Esophagus muscularis mucosa (tissue), 4 donors: ENCODE measurements around the gene CD46. TPM values are rescaled to one million over a fixed set of nuclear protein-coding genes. Genes with fewer than 3 reads are reported as not detected.

Source experiments
- DNase-seq: peaks from one replicate; pipeline ENCODE4 v3.0.0-alpha.2; 2017; ENCODE audit errors: extremely low spot score
- H3K27ac ChIP-seq, 4 donors: fragments of 200-600 bp; sonication (generic); replicated peaks in 1 of 4; 1 replicate in 3 of 4; 2 replicates in 1 of 4; pipeline ENCODE4 v1.5.1; 2016 to 2019; ENCODE audit warnings: mild to moderate bottlenecking in 1 of 4
- H3K27me3 ChIP-seq, 4 donors: fragments of 200-600 bp; sonication (generic); one replicate each; pipeline versions ENCODE4 v1.5.1 to v1.6.0; 2016 to 2019
- H3K36me3 ChIP-seq, 4 donors: fragments of 200-600 bp; sonication (generic); one replicate each; pipeline ENCODE4 v1.5.1; 2016 to 2019
- H3K4me1 ChIP-seq, 4 donors: fragments of 200-600 bp; sonication (generic); one replicate each; pipeline ENCODE4 v1.5.1; 2016 to 2019
- H3K4me3 ChIP-seq, 4 donors: fragments of 200-600 bp; sonication (generic); 1 replicate in 2 of 4; 2 replicates in 2 of 4; pipeline ENCODE4 v1.5.1; 2016 to 2019; ENCODE audit warnings: mild to moderate bottlenecking in 4 of 4, moderate library complexity in 1 of 4
- H3K9me3 ChIP-seq, 4 donors: fragments of 200-600 bp; sonication (generic); 1 replicate in 3 of 4; 2 replicates in 1 of 4; pipeline ENCODE4 v1.5.1; 2016 to 2019
- EP300 ChIP-seq: sonication (generic); formaldehyde crosslinking; IDR thresholded peaks from one replicate; pipeline ENCODE4 v1.6.1; 2017; ENCODE audit warnings: antibody characterized with exemption
- POLR2A ChIP-seq: fragments of 450-650 bp; IDR thresholded peaks from one replicate; pipeline ENCODE4 v1.6.1; 2017; ENCODE audit warnings: antibody characterized with exemption, moderate library complexity, mild to moderate bottlenecking, low read depth
- POLR2AphosphoS5 ChIP-seq, 2 donors: sonication (generic); formaldehyde crosslinking; IDR thresholded peaks; one replicate each; pipeline ENCODE4 v1.6.1; 2017; ENCODE audit warnings: antibody characterized with exemption in 2 of 2
- WGBS: methylation state at CpG from one replicate; pipeline ENCODE4 v1.1.5; 2018; 5-methylcytosine and 5-hydroxymethylcytosine counted together
- intact Hi-C: fragments of 100-400 bp; cut with DNase I; formaldehyde crosslinking; loops from one replicate; pipeline ENCODE4 v1.15.1; 2023
- total RNA-seq, 4 donors: library from RNA; depleted of rRNA; stranded (reverse); fragments of >200 nt; gene quantifications; one replicate each; pipeline versions ENCODE4 v1.1.0 to v1.2.1, GENCODE V29; 2016
- TF ChIP-seq, protein P1 (sequence below), 3 experiments: fragments of 200-600 bp in 2 of 3; fragments of 450-650 bp in 1 of 3; sonication (generic) in 2 of 3; IDR thresholded peaks; one replicate each; pipeline ENCODE4 v1.5.1; 2017 to 2019; ENCODE audit warnings: antibody characterized with exemption in 3 of 3, mild to moderate bottlenecking in 2 of 3, moderate library complexity in 1 of 3

Gene CD46
- total RNA-seq, 4 donors from 2014 or later = 65.6 to 86.4 (median 69.2) TPM

DNA sequence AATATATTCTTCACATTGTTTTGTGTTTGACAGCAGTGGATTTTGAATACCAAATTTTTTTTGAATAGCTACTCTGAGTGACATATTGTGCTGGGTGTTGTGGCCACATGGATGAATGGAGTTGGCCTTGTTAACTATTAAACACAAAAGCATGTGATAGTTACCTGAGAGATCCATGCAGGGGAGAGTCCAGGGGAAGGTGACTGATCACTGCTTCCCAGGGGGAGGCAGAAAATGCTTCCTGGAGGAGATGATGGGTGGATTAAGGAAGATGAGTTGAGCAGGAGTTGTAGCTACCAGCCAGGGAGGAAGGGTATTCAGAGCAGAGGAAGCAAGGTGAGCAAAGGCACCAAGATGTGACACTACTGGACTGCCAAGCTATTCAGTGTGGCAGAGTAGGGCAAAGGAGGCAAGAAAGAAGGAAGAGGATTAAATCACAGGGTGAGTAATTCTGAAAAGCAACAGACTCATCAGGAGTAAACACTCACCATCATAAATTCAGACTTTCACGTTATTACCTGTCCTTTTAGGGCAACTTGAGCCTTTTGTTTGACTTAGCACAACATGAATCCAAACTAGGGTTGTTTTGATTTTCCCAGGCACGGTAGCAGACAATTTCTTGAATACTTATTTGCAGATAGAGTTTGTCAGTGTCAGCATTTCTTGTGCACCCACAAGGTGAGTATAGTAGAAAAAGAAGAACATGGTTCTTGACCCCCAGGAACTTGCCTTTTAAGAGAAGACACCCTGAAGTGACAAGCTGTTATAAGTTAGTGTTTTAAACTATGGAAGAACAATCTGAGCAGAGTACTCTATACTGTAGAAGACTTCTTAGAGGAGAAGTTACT is 4.2 kb downstream of the CD46 start:
- 62% methylated on average over 2 of the region's 2 CpGs for WGBS
- no peak overlapping the region for H3K27ac ChIP-seq

DNA sequence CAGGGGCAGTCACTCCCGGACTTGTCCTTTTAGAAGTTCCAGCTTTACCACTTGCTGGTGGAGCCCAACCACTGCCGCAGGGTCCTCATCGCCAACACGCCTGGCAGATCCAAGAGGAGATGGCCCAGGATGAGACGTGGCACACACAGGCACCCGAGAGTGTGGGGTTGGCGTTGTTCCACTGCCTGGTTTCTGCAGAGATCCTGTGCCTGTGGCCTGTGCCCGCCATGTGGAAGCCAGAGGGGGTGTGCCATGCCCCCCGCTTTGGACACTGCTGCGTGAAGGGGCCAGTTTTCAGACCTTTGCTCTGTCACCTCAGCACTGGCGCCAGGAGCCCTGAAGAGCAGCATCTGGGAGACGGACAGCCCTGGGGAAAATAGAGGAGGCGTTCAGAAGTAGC is 10.8 kb downstream of the CD46 start:
- no peak overlapping the region for H3K27ac ChIP-seq
- no peaks in the 10 kb centered on the region for H3K4me1 ChIP-seq
- no peak for DNase-seq
- peaks cover 21 to 91% (median 76%) of the 10 kb centered on the region in 4 donors for H3K36me3 ChIP-seq
- TF ChIP-seq EP300 = no peak
- TF ChIP-seq POLR2AphosphoS5 (IDR thresholded peaks at IDR 0.05) = no peak
- TF ChIP-seq, protein P1, sequence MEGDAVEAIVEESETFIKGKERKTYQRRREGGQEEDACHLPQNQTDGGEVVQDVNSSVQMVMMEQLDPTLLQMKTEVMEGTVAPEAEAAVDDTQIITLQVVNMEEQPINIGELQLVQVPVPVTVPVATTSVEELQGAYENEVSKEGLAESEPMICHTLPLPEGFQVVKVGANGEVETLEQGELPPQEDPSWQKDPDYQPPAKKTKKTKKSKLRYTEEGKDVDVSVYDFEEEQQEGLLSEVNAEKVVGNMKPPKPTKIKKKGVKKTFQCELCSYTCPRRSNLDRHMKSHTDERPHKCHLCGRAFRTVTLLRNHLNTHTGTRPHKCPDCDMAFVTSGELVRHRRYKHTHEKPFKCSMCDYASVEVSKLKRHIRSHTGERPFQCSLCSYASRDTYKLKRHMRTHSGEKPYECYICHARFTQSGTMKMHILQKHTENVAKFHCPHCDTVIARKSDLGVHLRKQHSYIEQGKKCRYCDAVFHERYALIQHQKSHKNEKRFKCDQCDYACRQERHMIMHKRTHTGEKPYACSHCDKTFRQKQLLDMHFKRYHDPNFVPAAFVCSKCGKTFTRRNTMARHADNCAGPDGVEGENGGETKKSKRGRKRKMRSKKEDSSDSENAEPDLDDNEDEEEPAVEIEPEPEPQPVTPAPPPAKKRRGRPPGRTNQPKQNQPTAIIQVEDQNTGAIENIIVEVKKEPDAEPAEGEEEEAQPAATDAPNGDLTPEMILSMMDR (IDR thresholded peaks at IDR 0.05) = no peak
- TF ChIP-seq POLR2A = no peak
- H3K4me3 ChIP-seq = no peak overlapping the region
- no peaks in the 10 kb centered on the region for H3K9me3 ChIP-seq
- 96% methylated on average over 9 of the region's 13 CpGs for WGBS
- no peaks in the 10 kb centered on the region for H3K27me3 ChIP-seq
- intact Hi-C loops = no loop called here

More for the DNA sequence above, 4.2 kb downstream of the CD46 start:
- Histone ChIP-seq H3K4me1 (peaks cover 35 to 43% (median 38%) of the 10 kb centered on the region in 4 donors), H3K4me3 (no peak overlapping the region), H3K36me3 (peaks cover 15 to 42% (median 34%) of the 10 kb centered on the region in 4 donors), H3K9me3 (no peaks in the 10 kb centered on the region), H3K27me3 (no peaks in the 10 kb centered on the region)
- TF ChIP-seq POLR2AphosphoS5 (IDR thresholded peaks at IDR 0.05) = no peak
- TF ChIP-seq, protein P1 (IDR thresholded peaks at IDR 0.05) = no peak
- DNase-seq = no peak
- intact Hi-C loops = no loop called here

DNA sequence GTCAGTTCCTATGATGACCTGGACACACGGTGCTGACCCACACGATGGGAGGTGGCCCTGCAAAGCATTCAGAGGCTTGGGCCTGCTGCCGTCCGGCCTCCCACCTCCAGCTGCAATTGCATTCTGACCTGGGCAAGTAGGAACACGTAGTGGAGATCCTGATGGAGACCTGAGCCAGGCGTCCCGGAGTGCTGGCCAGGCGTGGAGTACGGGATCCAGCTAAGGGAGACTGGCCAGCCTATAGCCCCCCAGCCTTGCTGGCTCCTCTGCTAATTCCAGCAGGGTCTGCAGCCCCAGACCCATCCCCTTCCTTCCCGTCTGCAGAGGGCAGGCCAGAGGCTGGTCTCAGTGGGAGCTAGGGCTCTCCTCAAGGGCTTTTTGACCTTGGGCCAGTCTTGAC is 11.2 kb downstream of the CD46 start:
- no peak for DNase-seq
- H3K4me1 ChIP-seq = no peaks in the 10 kb centered on the region
- WGBS = 89% methylated on average over 10 of the region's 10 CpGs
- no peaks in the 10 kb centered on the region for H3K27me3 ChIP-seq
- intact Hi-C loops = no loop called here
- no peak overlapping the region for H3K4me3 ChIP-seq
- no peak overlapping the region for H3K27ac ChIP-seq
- no peaks in the 10 kb centered on the region for H3K9me3 ChIP-seq
- TF ChIP-seq POLR2AphosphoS5 (IDR thresholded peaks at IDR 0.05) (no peak), EP300 (no peak), POLR2A (no peak)
- TF ChIP-seq, protein P1 (IDR thresholded peaks at IDR 0.05) = no peak
- peaks cover 18 to 87% (median 74%) of the 10 kb centered on the region in 4 donors for H3K36me3 ChIP-seq

DNA sequence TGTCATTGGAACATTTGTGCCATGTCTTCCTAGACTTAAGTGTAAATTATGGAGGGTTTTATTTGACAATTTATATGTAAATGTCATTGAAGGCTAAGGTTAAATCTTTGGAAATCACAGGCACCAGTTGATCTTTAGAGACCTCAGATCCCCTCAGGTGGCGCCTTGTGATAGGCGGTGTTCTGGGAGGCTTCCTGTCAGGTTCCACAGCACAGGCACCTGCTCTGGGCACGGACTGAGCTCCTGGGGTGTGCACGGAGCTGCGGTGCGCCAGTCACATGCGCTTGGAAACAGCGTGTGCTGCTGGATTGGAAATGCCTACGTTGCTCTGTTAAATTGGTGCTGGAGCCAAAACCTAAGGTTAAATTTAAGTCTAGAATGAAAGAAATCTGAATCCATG is 12.1 kb downstream of the CD46 start:
- no peaks in the 10 kb centered on the region for H3K4me1 ChIP-seq
- H3K9me3 ChIP-seq = no peaks in the 10 kb centered on the region
- no peak overlapping the region for H3K4me3 ChIP-seq
- DNase-seq = no peak
- H3K27me3 ChIP-seq = no peaks in the 10 kb centered on the region
- intact Hi-C loops = no loop called here
- WGBS = 83% methylated on average over 9 of the region's 9 CpGs
- TF ChIP-seq EP300 (no peak), POLR2A (no peak), POLR2AphosphoS5 (IDR thresholded peaks at IDR 0.05) (no peak)
- TF ChIP-seq, protein P1 (IDR thresholded peaks at IDR 0.05) = no peak
- H3K27ac ChIP-seq = no peak overlapping the region
- H3K36me3 ChIP-seq = peaks cover 18 to 86% (median 69%) of the 10 kb centered on the region in 4 donors
